Fibroblast of skin of right biceps (primary cell): ENCODE measurements around the gene MET.
"Not testable (repeated sequence)": the region's sequence is repeated elsewhere in the genome, so short reads cannot be mapped to it uniquely, and the experiment has no call there.

ENCODE experiments used
- DNase-seq: peaks from one replicate; pipeline ENCODE4 v3.0.0-alpha.2; 2013

MET gene

DNA sequence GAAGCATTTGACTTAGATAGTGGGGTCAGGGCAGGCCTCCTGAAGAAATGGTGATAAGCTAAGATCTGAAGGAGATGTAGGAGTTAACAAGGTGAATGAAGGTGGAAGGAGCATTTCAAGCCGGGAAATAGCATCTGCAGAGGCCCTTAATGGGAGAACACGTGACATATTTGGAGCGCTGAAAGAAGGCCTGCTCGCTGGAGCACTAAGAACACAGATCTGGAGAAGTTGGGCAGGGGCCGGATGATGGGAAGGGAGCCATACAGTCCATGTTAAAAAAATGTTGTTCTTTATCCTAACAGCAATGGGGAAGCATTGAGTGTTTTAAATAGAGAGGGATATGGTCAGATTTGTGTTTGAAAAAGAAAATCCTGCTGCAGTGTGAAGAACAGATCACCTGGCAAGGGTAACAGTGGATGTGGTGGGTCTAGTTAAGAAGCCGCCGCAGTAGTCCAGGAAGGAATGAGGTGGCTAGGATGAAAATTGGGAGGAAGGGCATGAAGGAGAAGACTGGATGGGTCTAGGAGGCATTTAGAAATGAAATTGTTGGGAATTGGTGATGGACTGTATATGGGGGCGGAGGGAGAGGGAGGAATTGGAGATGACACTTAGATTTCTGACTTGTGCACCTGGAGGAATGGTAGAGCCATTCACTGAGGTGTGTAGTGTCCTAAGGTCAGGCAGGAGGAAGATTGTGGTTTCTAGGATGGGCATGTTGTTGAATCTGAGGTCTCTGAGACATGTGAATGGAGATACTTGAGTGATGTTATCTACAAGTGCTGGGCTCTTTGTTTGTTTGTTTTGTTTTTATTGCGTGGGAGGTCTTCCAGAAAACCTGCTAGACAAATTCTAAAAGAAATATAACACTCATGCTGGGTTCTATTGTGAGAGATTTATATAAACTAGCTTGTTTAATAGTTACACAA lies 58.4 kb downstream of the MET start:
- DNase-seq: no peak

DNA sequence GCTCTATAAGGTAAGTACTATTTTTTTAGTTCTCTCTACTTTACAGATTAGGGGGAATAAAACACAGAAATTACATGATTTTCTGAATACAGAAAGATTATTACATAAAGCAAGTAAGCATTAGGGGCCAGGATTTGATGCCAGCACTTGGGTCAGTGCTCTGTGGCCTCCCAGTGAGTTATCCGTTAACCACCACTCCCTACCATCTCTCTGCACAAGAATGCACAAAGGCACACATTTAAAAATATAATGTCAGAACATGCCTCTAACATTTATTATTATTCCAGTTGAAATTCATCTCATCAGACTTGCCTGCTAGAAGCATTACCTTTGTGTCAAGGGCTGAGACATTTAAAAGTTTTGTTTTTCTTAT lies 59.0 kb downstream of the MET start:
- DNase-seq: no peak

GRCh38 chr7:116731445-116732335 lies 59.7 kb downstream of the MET start:
- no peak for DNase-seq

GRCh38 chr7:116732788-116733694 lies 61.0 kb downstream of the MET start:
- DNase-seq: no peak

DNA sequence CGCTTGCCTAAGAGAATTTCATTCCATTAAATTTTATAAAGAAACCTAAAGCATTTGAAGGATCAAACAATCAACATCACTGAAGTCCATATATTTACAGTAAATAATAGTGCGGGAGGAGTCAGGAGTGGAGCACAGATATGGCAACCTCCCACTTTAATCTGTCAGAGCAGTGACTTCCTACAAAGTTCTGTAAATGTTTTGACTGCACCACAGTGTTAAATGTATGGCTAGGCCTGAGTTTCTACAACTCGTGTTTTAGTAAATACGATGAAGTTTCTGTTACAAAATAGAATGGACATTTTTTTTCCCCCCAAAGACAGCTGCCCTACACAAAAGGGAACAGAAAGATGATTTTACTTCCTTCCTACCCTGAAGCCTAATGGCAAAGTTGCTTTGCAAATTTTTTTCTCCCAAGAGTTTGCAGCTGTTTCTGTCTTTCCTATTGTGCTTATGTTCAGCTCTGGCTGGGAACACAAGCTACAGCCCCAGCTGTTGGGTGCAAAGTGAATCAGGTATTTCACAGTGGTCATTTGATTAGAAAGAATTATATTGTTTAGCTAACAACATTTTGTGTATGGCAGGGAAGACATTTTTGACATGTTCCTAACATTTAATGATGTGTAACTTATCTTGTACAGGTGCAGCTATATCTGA lies 62.1 kb downstream of the MET start:
- no peak for DNase-seq

DNA sequence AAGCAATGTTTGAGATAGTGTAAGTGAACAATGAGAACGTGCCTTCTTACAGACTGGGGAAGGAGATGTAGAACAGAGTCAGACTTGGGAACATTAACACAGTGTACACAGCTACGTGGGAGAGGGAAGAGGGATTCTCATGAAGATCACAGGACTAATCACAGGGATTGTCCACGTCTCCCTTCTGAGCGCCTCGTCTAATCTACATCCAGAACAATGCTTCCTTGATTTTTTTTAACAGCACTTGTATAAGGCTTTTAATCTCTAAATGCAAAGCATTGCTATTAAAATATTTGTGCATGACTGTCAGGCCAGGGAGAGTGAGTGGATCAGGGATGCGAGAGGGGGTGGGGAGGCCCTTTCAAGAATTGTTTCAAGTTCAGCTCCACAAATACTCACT lies 62.7 kb downstream of the MET start:
- no peak for DNase-seq

DNA sequence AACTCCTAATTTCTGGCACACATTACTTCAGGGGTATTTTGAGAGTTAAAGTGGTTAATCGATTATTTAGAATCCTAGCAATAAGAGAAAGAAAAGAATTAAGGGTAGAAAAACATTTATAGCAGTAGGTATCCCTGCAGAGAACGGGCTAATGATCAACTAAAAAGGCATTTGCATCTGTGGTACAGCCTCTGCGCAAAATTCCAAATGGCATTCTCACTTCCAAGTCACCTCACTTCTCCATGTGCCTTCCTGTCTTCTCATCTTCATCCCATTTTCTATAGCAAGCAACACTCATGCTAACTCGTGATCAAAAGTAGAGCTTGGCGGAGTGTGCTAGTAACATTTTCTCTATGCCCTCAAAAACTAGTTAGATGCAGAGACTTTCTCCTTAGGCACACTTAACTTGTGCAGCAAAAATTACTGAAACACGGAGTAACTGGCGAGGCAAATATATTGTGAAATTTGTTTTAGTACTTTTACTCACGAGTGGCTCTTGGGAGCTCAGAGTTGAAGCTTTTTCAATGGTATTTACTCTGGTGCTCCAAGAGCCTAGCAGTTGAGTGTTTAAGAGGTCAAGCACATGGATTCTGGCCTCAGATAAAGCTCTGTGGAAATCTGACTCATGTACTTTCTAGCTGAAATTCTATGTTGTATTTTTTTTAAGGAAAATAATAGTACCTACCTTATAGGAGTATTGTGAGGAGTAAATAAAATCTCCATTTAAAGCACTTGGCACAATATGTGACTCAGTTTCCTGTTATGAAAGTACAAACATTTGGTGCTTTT lies 65.1 kb downstream of the MET start:
- no peak for DNase-seq

DNA sequence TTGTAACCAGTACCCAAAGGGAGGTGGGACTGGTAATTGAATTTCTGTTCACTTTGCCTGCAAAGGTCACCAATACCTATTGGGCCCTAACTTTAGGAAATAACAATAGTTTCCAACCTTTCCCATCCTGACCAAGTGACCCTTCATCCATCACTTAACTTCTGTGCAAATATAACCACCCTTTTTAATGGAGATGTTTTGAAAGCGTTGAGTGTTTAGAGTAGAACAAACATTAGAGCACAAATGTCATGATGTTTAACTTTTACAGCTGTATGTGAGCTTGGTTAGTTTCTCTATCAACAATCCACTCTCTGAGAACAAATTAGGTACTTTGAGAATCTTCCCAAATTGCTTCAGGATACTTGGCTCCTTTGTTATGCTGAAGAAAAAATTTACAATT lies 66.4 kb downstream of the MET start:
- DNase-seq: no peak

DNA sequence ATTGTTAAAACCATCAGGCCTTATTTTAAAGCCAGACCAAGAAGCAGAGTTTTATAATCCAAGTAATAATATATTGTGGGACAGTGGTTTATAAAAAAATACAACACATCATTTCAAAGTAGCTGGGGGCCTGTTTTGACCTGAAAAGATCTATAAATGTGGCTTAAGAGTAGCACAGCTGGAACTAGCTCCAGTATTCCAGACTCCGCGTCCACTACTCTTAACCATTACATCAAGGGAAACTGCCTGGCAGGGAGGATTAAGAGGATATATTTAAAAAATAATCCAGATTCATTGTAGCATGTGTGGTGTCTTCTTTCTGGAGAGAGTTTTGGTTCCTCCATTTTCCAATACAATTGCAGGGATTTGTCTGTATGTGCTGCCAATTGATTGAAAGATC lies 67.3 kb downstream of the MET start:
- DNase-seq: no peak

- DNase-seq: no peak
These were observed 68.2 kb downstream of the MET start for GRCh38 chr7:116740231-116740630.

DNA sequence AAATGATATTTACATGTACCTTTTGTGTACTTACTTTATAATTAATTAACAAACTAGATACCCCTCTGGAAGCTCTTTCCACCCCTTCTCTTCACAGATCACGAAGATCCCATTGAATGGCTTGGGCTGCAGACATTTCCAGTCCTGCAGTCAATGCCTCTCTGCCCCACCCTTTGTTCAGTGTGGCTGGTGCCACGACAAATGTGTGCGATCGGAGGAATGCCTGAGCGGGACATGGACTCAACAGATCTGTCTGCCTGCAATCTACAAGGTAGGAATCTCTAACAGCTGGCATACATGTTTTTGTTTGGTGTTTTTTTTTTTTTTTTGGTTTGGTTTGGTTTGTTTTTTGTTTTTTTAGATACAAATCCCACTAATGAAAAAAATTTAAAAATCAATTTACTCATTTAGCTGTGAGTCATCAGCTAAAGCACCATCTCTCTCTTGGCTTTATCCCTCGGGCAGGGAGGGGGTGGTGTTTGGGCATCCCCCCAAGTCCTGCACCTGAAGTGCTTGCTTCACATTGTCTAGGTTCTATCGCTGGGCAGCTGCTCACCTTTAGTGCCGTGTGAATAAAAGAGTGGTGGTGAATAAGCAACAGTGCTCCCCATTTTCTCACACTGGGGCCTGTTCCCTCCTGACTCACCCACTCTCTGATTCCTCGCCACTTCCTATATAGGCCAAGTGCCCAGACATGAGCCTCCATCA lies 68.9 kb downstream of the MET start:
- DNase-seq: no peak

DNA sequence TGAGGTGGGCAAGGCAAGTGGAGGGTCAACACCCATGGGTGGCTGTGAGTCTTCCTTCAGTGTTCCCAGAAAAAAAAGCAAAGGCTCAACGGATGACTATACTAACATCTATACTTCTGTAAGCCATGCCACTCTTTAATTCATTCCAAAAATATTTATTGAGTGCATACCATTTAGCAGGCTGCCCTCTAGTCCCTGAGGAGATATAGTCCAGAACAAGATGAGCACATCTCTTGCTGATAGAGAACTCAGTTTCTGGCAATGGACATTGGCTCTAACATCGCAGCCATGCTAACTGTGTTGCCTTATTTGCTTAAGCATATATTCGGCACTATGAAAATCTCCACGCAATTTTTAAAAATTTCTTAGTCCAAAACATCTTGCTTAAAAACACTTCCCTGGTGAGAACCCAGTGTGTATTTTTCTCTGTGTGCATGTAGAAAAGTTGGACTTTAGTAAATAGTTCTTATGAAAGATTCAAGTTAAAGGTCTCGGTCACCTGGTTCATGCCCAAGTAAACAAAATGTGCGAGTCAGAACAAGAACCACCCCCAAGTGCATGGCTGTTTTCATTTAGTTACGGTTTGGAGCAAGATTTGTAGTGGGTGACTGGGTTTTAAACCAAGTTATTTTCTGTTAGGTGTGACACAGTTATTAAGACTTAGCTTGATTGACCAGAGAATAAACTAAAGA lies 69.8 kb downstream of the MET start:
- DNase-seq: no peak

DNA sequence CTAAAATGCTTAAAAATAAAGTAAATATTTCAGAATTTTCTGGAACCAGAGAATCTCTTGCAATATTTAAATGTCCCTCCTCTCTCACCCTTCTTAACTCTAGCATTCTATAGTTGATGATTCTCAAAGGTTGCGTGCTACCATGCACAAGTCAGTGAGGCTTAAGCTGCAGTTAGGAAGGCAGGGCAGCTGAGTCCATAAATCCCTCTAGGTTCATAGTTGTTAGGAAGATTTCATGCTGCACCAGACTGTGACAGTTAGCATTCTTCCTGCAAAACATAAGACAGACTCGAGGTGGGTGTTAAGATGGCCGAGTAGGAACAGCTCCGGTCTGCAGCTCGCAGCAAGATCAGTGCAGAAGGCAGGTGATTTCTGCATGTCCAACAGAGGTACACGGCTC lies 70.6 kb downstream of the MET start:
- no peak for DNase-seq

DNA sequence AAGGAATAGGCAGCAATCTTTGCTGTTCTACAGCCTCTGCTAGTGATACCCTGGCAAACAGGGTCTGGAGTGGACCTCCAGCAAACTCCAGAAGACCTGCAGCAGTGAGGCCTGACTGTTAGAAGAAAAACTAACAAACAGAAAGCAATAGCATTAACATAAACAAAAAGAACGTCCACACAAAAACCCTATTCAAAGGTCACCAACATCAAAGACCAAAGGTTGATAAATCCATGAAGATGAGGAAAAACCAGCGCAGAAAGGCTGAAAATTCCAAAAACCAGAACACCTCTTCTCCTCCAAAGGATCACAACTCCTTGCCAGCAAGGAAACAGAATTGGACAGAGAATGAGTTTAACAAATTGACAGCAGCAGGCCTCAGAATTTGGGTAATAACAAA lies 71.8 kb downstream of the MET start:
- not testable (repeated sequence) for DNase-seq

DNA sequence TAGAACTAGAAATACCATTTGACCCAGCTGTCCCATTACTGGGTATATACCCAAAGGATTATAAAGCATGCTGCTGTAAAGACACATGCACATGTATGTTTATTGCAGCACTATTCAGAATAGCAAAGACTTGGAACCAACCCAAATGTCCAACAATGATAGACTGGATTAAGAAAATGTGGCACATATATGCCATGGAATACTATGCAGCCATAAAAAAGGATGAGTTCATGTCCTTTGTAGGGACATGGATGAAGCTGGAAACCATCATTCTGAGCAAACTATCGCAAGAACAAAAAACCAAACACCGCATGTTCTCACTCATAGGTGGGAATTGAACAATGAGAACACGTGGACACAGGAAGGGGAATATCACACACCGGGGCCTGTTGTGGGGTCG lies 74.4 kb downstream of the MET start:
- not testable (repeated sequence) for DNase-seq

GRCh38 chr7:116751070-116751469 lies 79.1 kb downstream of the MET start:
- DNase-seq: not testable (repeated sequence)

- DNase-seq: no peak
These were observed 80.5 kb downstream of the MET start for GRCh38 chr7:116752305-116753074.

DNA sequence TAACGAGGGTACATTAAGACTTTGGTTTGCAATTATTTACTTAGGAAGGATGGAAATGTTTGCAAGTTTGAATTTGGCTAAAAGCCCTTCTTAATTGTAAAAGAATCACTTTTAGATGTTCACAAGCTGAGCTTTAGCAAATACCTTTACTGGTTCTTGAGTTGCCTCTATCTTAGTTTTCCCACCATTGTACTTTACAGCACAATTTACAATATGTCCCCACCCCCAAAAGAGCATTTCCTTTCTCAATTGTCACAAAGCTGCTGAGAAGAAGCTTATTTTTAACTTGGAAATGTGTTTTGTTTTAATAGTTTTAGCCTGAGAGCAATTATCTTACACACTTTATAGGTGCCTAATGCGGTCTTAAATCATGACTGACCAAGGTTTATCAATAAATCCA lies 81.1 kb downstream of the MET start:
- DNase-seq: no peak

DNA sequence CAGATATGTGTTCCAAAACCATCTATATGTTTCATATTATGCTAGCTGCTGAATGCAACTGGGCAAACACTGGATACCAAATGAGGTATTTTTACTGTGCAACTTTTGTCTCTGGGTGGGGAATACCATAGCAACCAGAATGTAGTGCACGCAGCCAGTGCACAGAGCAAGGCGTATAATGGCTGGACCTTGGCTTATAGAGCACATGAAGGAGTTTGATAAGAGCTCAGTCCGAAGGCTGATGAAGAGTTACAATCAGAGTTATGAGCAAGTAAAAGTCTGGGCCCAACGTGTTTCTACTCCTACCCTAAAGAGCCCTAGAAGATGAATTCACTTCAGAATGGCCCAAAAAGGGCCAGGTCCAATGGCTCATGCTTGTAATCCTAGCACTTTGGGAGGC lies 82.2 kb downstream of the MET start:
- no peak for DNase-seq
